Sigmoid colon (tissue), 7 donors: ENCODE results near the gene ARHGAP18. TPM values are rescaled to one million over a fixed set of nuclear protein-coding genes. Genes with fewer than 3 reads are reported as not detected.

Source experiments
- DNase-seq: peaks from one replicate; pipeline ENCODE4 v3.0.0-alpha.2; 2019
- H3K27ac ChIP-seq, 4 donors: fragments of 200-600 bp; sonication (generic); one replicate each; pipeline ENCODE4 v1.5.1; 2016 to 2019; ENCODE audit warnings: mild to moderate bottlenecking in 1 of 4
- H3K27me3 ChIP-seq, 3 donors: fragments of 200-600 bp; sonication (generic); one replicate each; pipeline ENCODE4 v1.5.1; 2019; ENCODE audit warnings: mild to moderate bottlenecking in 1 of 3
- H3K36me3 ChIP-seq, 4 donors: fragments of 200-600 bp; sonication (generic); one replicate each; pipeline ENCODE4 v1.5.1; 2016 to 2019
- H3K4me1 ChIP-seq, 4 donors: fragments of 200-600 bp; sonication (generic); one replicate each; pipeline ENCODE4 v1.5.1; 2017 to 2019
- H3K4me3 ChIP-seq, 4 donors: fragments of 200-600 bp; sonication (generic); one replicate each; pipeline ENCODE4 v1.5.1; 2017 to 2019; ENCODE audit warnings: mild to moderate bottlenecking in 2 of 4, moderate library complexity in 1 of 4
- H3K9me3 ChIP-seq, 4 donors: fragments of 200-600 bp in 3 of 4; sonication (generic) in 3 of 4; one replicate each; pipeline versions ENCODE4 v1.5.1 to v1.6.1; 2013 to 2019
- EP300 ChIP-seq, 4 donors: sonication (generic); formaldehyde crosslinking; IDR thresholded peaks; one replicate each; pipeline ENCODE4 v1.6.1; 2017; ENCODE audit warnings: antibody characterized with exemption in 4 of 4
- POLR2A ChIP-seq, 2 donors: fragments of 450-650 bp; IDR thresholded peaks; one replicate each; pipeline ENCODE4 v1.6.1; 2016; ENCODE audit warnings: antibody characterized with exemption in 2 of 2, mild to moderate bottlenecking in 2 of 2, moderate library complexity in 2 of 2
- POLR2AphosphoS5 ChIP-seq, 4 donors: sonication (generic); formaldehyde crosslinking; IDR thresholded peaks; one replicate each; pipeline ENCODE4 v1.6.1; 2017; ENCODE audit warnings: antibody characterized with exemption in 4 of 4
- WGBS, 2 donors: extraction: QIAGEN DNeasy Blood & Tissue Kit; methylation state at CpG; one replicate each; pipeline ENCODE4 v1.1.7; 2013; 5-methylcytosine and 5-hydroxymethylcytosine counted together
- intact Hi-C: fragments of 100-400 bp; cut with DNase I; formaldehyde crosslinking; loops from one replicate; pipeline ENCODE4 v1.15.1; 2023
- polyA plus RNA-seq, 3 donors: library from polyadenylated mRNA; stranded (reverse); fragments of 200-250 nt; gene quantifications; one replicate each; pipeline ENCODE4 v1.2.3, GENCODE V29; 2013
- total RNA-seq, 4 donors: library from RNA; depleted of rRNA; stranded (reverse); fragments of >200 nt; gene quantifications; one replicate each; pipeline ENCODE4 v1.1.0, GENCODE V29; 2016
- TF ChIP-seq, protein P1 (sequence below), 4 experiments: fragments of 450-650 bp in 3 of 4; fragments of 200-600 bp in 1 of 4; IDR thresholded peaks; one replicate each; pipeline ENCODE4 v1.5.1; 2016 to 2019; ENCODE audit warnings: antibody characterized with exemption in 4 of 4, mild to moderate bottlenecking in 3 of 4, moderate library complexity in 2 of 4
- donor health status: healthy with polysubstance abuse.
- donor health status: Bipolar disorder and iron deficiency.
- donor health status: healthy.

Gene ARHGAP18
- total and polyA plus RNA-seq, 7 donors = 9.2 to 16.9 (median 10.7) TPM

DNA sequence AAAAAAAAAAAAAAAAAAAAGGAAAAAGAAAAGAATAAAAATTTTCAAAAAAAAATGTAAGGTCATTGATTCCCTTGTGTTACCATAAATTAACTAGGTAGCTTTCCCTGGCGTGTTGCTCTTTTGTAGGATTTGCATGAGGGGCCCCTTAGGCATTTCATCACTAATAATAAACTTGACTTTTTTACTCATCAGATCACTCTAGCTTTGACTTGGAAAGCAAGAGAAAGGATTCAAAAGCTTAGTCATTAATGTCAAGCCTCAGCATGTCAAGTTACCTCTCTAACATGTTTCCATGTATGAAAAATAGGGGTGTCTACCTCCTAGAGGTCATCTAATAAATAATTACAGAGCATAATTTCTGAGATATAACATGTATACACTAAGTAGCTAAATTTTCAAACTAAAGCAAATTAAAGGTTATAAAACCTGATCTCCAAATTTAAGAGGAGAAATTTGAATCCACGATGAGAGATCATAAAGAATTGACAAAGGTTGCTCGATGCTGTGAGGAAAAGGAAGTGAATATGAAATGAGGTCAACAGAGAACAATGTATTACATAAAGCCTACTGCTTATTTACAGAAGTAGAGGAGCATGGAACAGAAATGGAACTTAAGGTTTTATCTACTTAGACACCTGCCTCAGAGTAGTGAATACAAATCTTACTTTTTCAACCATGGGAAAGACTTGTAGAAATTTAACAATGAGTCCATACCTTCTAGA, 86.8 kb downstream of the ARHGAP18 start:
- Histone ChIP-seq H3K27ac (no peak overlapping the region), H3K36me3 (no peaks in the 10 kb centered on the region), H3K27me3 (no peaks in the 10 kb centered on the region), H3K4me1 (no peaks in the 10 kb centered on the region), H3K4me3 (no peak overlapping the region), H3K9me3 (no peaks in the 10 kb centered on the region)
- DNase-seq = no peak
- 44 to 66% methylated on average over 3 of the region's 3 CpGs for WGBS, 2 donors
- intact Hi-C loops = no loop called here
- TF ChIP-seq, protein P1, sequence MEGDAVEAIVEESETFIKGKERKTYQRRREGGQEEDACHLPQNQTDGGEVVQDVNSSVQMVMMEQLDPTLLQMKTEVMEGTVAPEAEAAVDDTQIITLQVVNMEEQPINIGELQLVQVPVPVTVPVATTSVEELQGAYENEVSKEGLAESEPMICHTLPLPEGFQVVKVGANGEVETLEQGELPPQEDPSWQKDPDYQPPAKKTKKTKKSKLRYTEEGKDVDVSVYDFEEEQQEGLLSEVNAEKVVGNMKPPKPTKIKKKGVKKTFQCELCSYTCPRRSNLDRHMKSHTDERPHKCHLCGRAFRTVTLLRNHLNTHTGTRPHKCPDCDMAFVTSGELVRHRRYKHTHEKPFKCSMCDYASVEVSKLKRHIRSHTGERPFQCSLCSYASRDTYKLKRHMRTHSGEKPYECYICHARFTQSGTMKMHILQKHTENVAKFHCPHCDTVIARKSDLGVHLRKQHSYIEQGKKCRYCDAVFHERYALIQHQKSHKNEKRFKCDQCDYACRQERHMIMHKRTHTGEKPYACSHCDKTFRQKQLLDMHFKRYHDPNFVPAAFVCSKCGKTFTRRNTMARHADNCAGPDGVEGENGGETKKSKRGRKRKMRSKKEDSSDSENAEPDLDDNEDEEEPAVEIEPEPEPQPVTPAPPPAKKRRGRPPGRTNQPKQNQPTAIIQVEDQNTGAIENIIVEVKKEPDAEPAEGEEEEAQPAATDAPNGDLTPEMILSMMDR (IDR thresholded peaks at IDR 0.05) = no peak
- TF ChIP-seq POLR2AphosphoS5 (IDR thresholded peaks at IDR 0.05) (no peak), EP300 (IDR thresholded peaks at IDR 0.05) (no peak), POLR2A (IDR thresholded peaks at IDR 0.05) (no peak)

DNA sequence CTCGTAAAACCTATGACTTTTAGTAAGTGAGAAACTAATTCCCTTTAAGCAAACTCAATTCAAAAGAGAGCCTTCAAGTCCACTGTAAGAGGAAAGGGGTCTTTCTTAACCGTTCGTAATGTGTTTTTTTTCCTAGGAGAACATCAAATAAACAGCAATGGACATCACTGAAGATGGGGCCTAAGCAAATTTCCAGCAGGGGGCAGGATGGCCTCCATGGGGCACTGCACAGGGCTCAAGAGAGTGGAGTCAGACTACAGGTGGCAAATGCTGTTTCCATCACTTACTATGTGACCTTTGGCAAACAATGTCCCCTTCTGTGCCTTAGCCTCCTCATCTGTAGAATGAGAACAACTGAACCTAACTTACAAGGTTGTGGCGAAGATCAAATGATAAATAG, 88.7 kb downstream of the ARHGAP18 start:
- no peak for DNase-seq
- H3K4me1 ChIP-seq = no peaks in the 10 kb centered on the region
- intact Hi-C loops = no loop called here
- H3K36me3 ChIP-seq = no peaks in the 10 kb centered on the region
- no peak overlapping the region for H3K27ac ChIP-seq
- no peaks in the 10 kb centered on the region for H3K9me3 ChIP-seq
- H3K27me3 ChIP-seq = no peaks in the 10 kb centered on the region
- H3K4me3 ChIP-seq = no peak overlapping the region
- 93 to 96% methylated on average over 4 of the region's 4 CpGs for WGBS, 2 donors
- TF ChIP-seq, protein P1 (IDR thresholded peaks at IDR 0.05) = no peak
- TF ChIP-seq EP300 (IDR thresholded peaks at IDR 0.05) (no peak), POLR2AphosphoS5 (IDR thresholded peaks at IDR 0.05) (no peak), POLR2A (IDR thresholded peaks at IDR 0.05) (no peak)

DNA sequence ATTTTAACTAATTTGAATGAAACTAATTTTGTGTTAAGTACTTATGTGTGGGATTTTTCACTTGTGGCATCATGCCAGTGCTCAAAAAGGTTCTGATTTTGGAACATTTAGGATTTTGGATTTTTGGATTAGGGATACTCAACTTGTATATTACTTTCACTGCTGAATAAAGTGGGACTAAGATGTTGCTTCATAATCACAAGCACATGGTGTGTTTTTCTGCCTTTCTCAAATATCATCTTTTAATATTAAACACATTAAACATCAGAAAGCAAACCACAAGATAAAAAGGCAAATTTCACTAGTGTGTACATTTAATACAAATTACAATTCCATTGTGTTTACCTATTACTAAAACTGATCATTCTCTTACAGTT, 89.8 kb downstream of the ARHGAP18 start:
- H3K4me1 ChIP-seq = no peaks in the 10 kb centered on the region
- H3K36me3 ChIP-seq = no peaks in the 10 kb centered on the region
- TF ChIP-seq, protein P1 (IDR thresholded peaks at IDR 0.05) = no peak
- TF ChIP-seq EP300 (IDR thresholded peaks at IDR 0.05) = no peak
- no peak for TF ChIP-seq POLR2A (IDR thresholded peaks at IDR 0.05)
- no peak for TF ChIP-seq POLR2AphosphoS5 (IDR thresholded peaks at IDR 0.05)
- no peak overlapping the region for H3K27ac ChIP-seq
- no peak overlapping the region for H3K4me3 ChIP-seq
- intact Hi-C loops = no loop called here
- H3K27me3 ChIP-seq = no peaks in the 10 kb centered on the region
- no peak for DNase-seq
- H3K9me3 ChIP-seq = no peaks in the 10 kb centered on the region

DNA sequence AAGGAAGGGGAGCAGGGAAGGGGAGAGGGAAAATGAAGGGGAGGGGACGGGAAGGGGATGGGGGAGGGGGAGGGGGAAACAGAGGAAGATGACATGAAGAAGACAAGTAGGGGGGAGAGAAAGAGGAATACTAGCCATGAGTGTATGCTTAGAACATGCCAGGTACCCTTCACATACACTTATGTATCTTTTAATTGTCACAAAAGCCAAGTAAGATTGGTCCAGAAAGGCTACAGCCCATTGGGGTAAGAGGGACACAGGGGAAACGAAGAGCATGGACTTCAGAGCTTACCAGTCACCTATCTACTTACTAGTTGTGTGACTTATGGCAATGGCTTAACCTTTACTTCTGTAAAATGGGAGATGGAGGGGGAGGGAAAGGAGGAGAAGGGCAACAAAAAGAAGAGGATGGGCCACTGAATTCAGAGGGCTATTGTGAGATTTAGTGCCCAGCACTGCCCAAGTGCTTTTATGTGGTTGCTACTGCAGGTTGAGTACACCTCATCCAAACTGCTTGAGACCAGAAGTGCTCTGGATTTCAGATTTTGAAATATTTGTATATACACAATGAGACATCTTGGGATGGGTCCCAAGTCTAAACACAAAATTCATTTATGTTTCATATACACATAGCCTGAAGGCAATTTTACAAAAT, 90.3 kb downstream of the ARHGAP18 start:
- no peaks in the 10 kb centered on the region for H3K4me1 ChIP-seq
- no peak overlapping the region for H3K27ac ChIP-seq
- H3K27me3 ChIP-seq = no peaks in the 10 kb centered on the region
- no peak overlapping the region for H3K4me3 ChIP-seq
- no peaks in the 10 kb centered on the region for H3K36me3 ChIP-seq
- DNase-seq = no peak
- H3K9me3 ChIP-seq = no peaks in the 10 kb centered on the region
- intact Hi-C loops = no loop called here
- 96 to 97% methylated on average over 2 of the region's 2 CpGs for WGBS, 2 donors
- TF ChIP-seq, protein P1 (IDR thresholded peaks at IDR 0.05) = no peak
- TF ChIP-seq POLR2A (IDR thresholded peaks at IDR 0.05) = no peak
- no peak for TF ChIP-seq EP300 (IDR thresholded peaks at IDR 0.05)
- no peak for TF ChIP-seq POLR2AphosphoS5 (IDR thresholded peaks at IDR 0.05)
